IMR-90 (cell line): ENCODE measurements around the gene DENND1C. TPM values are rescaled to one million over a fixed set of nuclear protein-coding genes. Genes with fewer than 3 reads are reported as not detected.

Experiments
- ATAC-seq: fragments of 200-7000 bp; cut with Tn5 transposase; 2 replicates; pipeline ENCODE4 v1.9.1; 2020; ENCODE audit warnings: low read depth, mild to moderate bottlenecking, moderate library complexity
- BruUV-seq: library from RNA; stranded (reverse); fragments of 400-500 nt; replicated peaks from 2 replicates; lab custom pipeline; 2021; lab: Mats Ljungman, UMichigan
- CTCF ChIA-PET: fragments of 300-600 bp; formaldehyde crosslinking; extraction: SDS; loops from one replicate; lab custom pipeline; 2021; ENCODE audit warnings: antibody characterized with exemption; lab: Yijun Ruan, JAX
- POLR2A ChIA-PET: fragments of 300-600 bp; sonication (Branson Sonifier 250); formaldehyde crosslinking; loops from one replicate; lab custom pipeline; 2022; ENCODE audit warnings: antibody characterized with exemption; ENCODE audit not compliant: unreplicated experiment; lab: Charles Lee
- DNase-seq: peaks from one replicate; pipeline ENCODE4 v3.0.0; 2013
- H2AFZ ChIP-seq: replicated peaks from 2 replicates; pipeline ENCODE3; 2013; ENCODE audit warnings: low read length, mild to moderate bottlenecking; ENCODE audit not compliant: poor library complexity
- H2AK5ac ChIP-seq: 2 replicates; pipeline ENCODE4 v1.6.1; 2013; ENCODE audit warnings: low read depth, low read length, inconsistent platforms
- H2AK9ac ChIP-seq: replicated peaks from 2 replicates; pipeline ENCODE3; 2013; ENCODE audit warnings: mild to moderate bottlenecking, low read depth, low read length, moderate library complexity; ENCODE audit not compliant: poor library complexity
- H2BK120ac ChIP-seq: 2 replicates; pipeline ENCODE4 v1.6.1; 2013; ENCODE audit warnings: low read depth, low read length, inconsistent platforms
- H2BK15ac ChIP-seq: 3 replicates; pipeline ENCODE4 v1.6.1; 2013; ENCODE audit warnings: low read depth, low read length, inconsistent platforms
- H2BK20ac ChIP-seq: 2 replicates; pipeline ENCODE4 v1.6.1; 2013; ENCODE audit warnings: low read depth, mild to moderate bottlenecking, inconsistent platforms, low read length, moderate library complexity
- H2BK5ac ChIP-seq: 2 replicates; pipeline ENCODE4 v1.6.1; 2013; ENCODE audit warnings: mild to moderate bottlenecking, low read depth, low read length, inconsistent platforms; ENCODE audit not compliant: poor library complexity, severe bottlenecking
- H3K14ac ChIP-seq: replicated peaks from 2 replicates; pipeline ENCODE4 v1.6.1; 2013; ENCODE audit warnings: low read depth, low read length, inconsistent platforms
- H3K18ac ChIP-seq: 2 replicates; pipeline ENCODE4 v1.6.1; 2013; ENCODE audit warnings: low read depth, low read length, control low read depth
- H3K23ac ChIP-seq: 2 replicates; pipeline ENCODE4 v1.6.1; 2013; ENCODE audit warnings: low read depth, low read length, inconsistent platforms
- H3K27ac ChIP-seq: 2 replicates; pipeline ENCODE4 v1.5.1; 2013; ENCODE audit warnings: mild to moderate bottlenecking, control low read depth, low read length; ENCODE audit not compliant: insufficient read depth
- H3K27me3 ChIP-seq: 2 replicates; pipeline ENCODE4 v1.6.1; 2013; ENCODE audit warnings: low read length; ENCODE audit not compliant: control insufficient read depth, insufficient read depth
- H3K36me3 ChIP-seq: 2 replicates; pipeline ENCODE4 v1.6.1; 2013; ENCODE audit warnings: low read length, mixed read lengths; ENCODE audit not compliant: control insufficient read depth, insufficient read depth
- H3K4ac ChIP-seq: 2 replicates; pipeline ENCODE4 v1.6.1; 2013; ENCODE audit warnings: low read depth, low read length, inconsistent platforms
- H3K4me1 ChIP-seq: 2 replicates; pipeline ENCODE4 v1.6.1; 2013; ENCODE audit warnings: low read length, mixed read lengths; ENCODE audit not compliant: control insufficient read depth, insufficient read depth
- H3K4me2 ChIP-seq: 2 replicates; pipeline ENCODE4 v1.6.1; 2013; ENCODE audit warnings: low read depth, mild to moderate bottlenecking, control low read depth, low read length, moderate library complexity
- H3K4me3 ChIP-seq: 2 replicates; pipeline ENCODE4 v1.5.1; 2013; ENCODE audit warnings: low read depth, mild to moderate bottlenecking, control low read depth, low read length, moderate library complexity; ENCODE audit not compliant: insufficient read depth
- H3K56ac ChIP-seq: 2 replicates; pipeline ENCODE4 v1.6.1; 2013; ENCODE audit warnings: low read length, inconsistent platforms; ENCODE audit not compliant: insufficient read depth; ENCODE audit errors: extremely low read depth
- H3K79me1 ChIP-seq, 2 experiments: 2 replicates each; pipeline ENCODE4 v1.6.1; 2013; ENCODE audit warnings: low read length in 2 of 2, inconsistent platforms in 1 of 2, low read depth in 1 of 2
- H3K9ac ChIP-seq: 2 replicates; pipeline ENCODE4 v1.6.1; 2013; ENCODE audit warnings: low read depth, low read length, control low read depth
- H3K9me1 ChIP-seq: 2 replicates; pipeline ENCODE4 v1.6.1; 2013; ENCODE audit warnings: low read length, inconsistent platforms; ENCODE audit not compliant: insufficient read depth
- H3K9me3 ChIP-seq: 2 replicates; pipeline ENCODE4 v1.6.1; 2013; ENCODE audit warnings: low read length; ENCODE audit not compliant: control insufficient read depth, insufficient read depth
- H4K20me1 ChIP-seq: 2 replicates; pipeline ENCODE4 v1.6.1; 2013; ENCODE audit warnings: low read length, inconsistent platforms; ENCODE audit not compliant: insufficient read depth
- H4K5ac ChIP-seq: 2 replicates; pipeline ENCODE4 v1.6.1; 2013; ENCODE audit warnings: mild to moderate bottlenecking, low read depth, low read length, control low read depth
- H4K8ac ChIP-seq, 2 experiments: 2 replicates each; pipeline ENCODE4 v1.6.1; 2013; ENCODE audit warnings: low read depth in 2 of 2, low read length in 2 of 2, control low read depth in 1 of 2, inconsistent platforms in 1 of 2
- H4K91ac ChIP-seq: 2 replicates; pipeline ENCODE4 v1.6.1; 2013; ENCODE audit warnings: low read depth, low read length, inconsistent platforms; ENCODE audit not compliant: insufficient read depth
- BHLHE40 ChIP-seq: fragments of 150-350 bp; IDR thresholded peaks from 2 replicates; pipeline ENCODE4 v1.6.1; 2016; ENCODE audit warnings: mild to moderate bottlenecking, low read depth, low read length
- CEBPB ChIP-seq: IDR thresholded peaks from 2 replicates; pipeline ENCODE4 v1.6.1; 2012; ENCODE audit warnings: low read depth, low read length, improper control_type of control experiment
- CHD1 ChIP-seq: IDR thresholded peaks from 2 replicates; pipeline ENCODE4 v1.6.1; 2012; ENCODE audit warnings: low read depth, low read length, improper control_type of control experiment
- CTCF ChIP-seq: conservative IDR thresholded peaks from 2 replicates; pipeline ENCODE4 v1.5.1; 2012; ENCODE audit warnings: mild to moderate bottlenecking, low read depth, low read length, improper control_type of control experiment
- FOS ChIP-seq: fragments of 150-350 bp; IDR thresholded peaks from 2 replicates; pipeline ENCODE4 v1.6.1; 2016; ENCODE audit warnings: low read depth, low read length
- MAFK ChIP-seq: IDR thresholded peaks from 2 replicates; pipeline ENCODE4 v1.6.1; 2012; ENCODE audit warnings: low read depth, low read length, improper control_type of control experiment
- MAZ ChIP-seq: IDR thresholded peaks from 2 replicates; pipeline ENCODE4 v1.6.1; 2012; ENCODE audit warnings: low read depth, mild to moderate bottlenecking, low read length, improper control_type of control experiment, moderate library complexity, borderline replicate concordance
- MXI1 ChIP-seq: IDR thresholded peaks from 2 replicates; pipeline ENCODE4 v1.6.1; 2012; ENCODE audit warnings: low read depth, mild to moderate bottlenecking, low read length, moderate library complexity, borderline replicate concordance
- NFE2L2 ChIP-seq: fragments of 150-350 bp; IDR thresholded peaks from 2 replicates; pipeline ENCODE4 v1.6.1; 2016; ENCODE audit warnings: low read depth, mild to moderate bottlenecking, low read length
- POLR2A ChIP-seq: IDR thresholded peaks from 2 replicates; pipeline ENCODE4 v1.6.1; 2012; ENCODE audit warnings: mild to moderate bottlenecking, low read depth, low read length
- RAD21 ChIP-seq: IDR thresholded peaks from 2 replicates; pipeline ENCODE4 v1.6.1; 2012; ENCODE audit warnings: low read length, improper control_type of control experiment
- RCOR1 ChIP-seq: IDR thresholded peaks from 2 replicates; pipeline ENCODE4 v1.6.1; 2012; ENCODE audit warnings: mild to moderate bottlenecking, low read length, improper control_type of control experiment; ENCODE audit not compliant: insufficient replicate concordance
- RFX5 ChIP-seq: IDR thresholded peaks from 2 replicates; pipeline ENCODE4 v1.8.0; 2012; ENCODE audit warnings: low read depth, mild to moderate bottlenecking, low read length, moderate library complexity
- SMC3 ChIP-seq: fragments of 150-350 bp; IDR thresholded peaks from 2 replicates; pipeline ENCODE4 v1.6.1; 2016; ENCODE audit warnings: low read depth, mild to moderate bottlenecking, antibody characterized with exemption, low read length, moderate library complexity
- WGBS, 2 experiments: methylation state at CpG; one replicate each; pipeline versions ENCODE4 v1.1.5 to v1.1.7; 2013; ENCODE audit warnings: missing lambda C conversion rate in 2 of 2; ENCODE audit not compliant: insufficient read length in 1 of 2; ENCODE audit errors: extremely low coverage in 2 of 2; 5-methylcytosine and 5-hydroxymethylcytosine counted together
- dilution Hi-C: fragments of 300-500 bp; cut with HindIII; formaldehyde crosslinking; loops from one replicate; pipeline ENCODE4 v1.14.3; 2018; ENCODE audit warnings: low sequenced_read_pairs; ENCODE audit not compliant: unreplicated experiment
- in situ Hi-C: fragments of 300-500 bp; cut with MboI; formaldehyde crosslinking; loops from 3 replicates; pipeline ENCODE4 v1.14.3; 2019; ENCODE audit warnings: low sequenced_read_pairs, inconsistent platforms, mixed read lengths
- intact Hi-C: fragments of 100-400 bp; cut with micrococcal nuclease; formaldehyde crosslinking; loops from 2 replicates; pipeline ENCODE4 v1.10.0; 2022
- polyA plus RNA-seq, 3 experiments: library from polyadenylated mRNA; depleted of rRNA; stranded (reverse); fragments of >200 nt; gene quantifications; 2 replicates each; pipeline ENCODE4 v1.2.3, GENCODE V29; 2012; ENCODE audit warnings: low replicate concordance in 1 of 3
- total RNA-seq: library from RNA; depleted of rRNA; stranded (reverse); fragments of >200 nt; gene quantifications from 2 replicates; pipeline ENCODE4 v1.2.3, GENCODE V29; 2012
- TF ChIP-seq, protein P1 (sequence below): fragments of 150-350 bp; IDR thresholded peaks from 2 replicates; pipeline ENCODE4 v1.6.1; 2016; ENCODE audit warnings: low read depth, mild to moderate bottlenecking, low read length, moderate library complexity, borderline replicate concordance

The DENND1C gene
- total and polyA plus RNA-seq, 2 of the 4 experiments (the other 2 are of a cell fraction) = not detected

DNA sequence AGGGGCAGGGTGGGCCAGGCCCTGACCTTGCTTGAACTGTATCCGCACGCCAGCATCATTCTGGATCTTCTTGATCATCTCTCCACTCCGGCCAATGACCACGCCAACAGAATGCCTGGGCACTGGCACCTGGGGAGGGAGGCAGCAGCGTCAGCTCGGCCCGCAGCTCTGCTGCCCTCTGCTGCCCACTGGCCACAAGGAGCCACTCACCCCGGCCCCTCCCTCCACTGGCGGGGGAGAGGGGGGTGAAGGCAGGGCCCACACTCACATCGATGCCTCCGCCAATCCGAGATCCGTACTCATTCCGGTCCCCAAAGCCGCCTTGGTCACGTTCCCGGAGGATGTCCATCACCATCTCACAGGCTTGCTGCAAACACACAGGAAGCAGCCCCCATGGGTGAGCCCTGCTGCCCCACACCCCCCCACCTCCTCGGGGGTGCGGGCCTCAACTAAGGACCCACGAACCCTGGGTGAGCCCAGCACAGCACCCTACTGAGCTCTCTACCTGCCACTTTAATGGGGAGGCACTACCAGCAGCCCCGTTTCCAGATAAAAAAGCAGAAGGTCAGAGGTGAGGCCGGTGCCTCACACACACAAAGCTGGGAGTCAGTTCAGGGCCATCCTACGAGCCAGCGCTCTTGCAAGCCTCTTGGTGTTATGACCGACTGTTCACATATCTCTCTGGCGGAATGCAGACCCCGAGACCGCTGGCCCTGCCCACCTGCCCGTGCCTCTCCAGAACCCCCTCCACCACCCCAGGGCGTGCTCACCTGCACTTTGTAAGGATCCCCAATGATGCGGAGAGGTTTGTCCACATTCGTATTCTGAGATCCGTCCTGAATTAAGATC, 63.6 kb downstream of the DENND1C start:
- H4K8ac ChIP-seq = no peak overlapping the region
- H3K4me1 ChIP-seq = no peaks in the 10 kb centered on the region
- H3K79me1 ChIP-seq = peaks cover 0 to 41% of the 10 kb centered on the region in 2 experiments; a peak in 2 of 4 replicates
- no peak overlapping the region for H2BK15ac ChIP-seq
- no peak overlapping the region for H2BK120ac ChIP-seq
- no peak overlapping the region for H2BK20ac ChIP-seq
- peaks cover 57% of the 10 kb centered on the region for H4K20me1 ChIP-seq
- ChIA-PET POLR2A (no interaction called here), CTCF (no interaction called here)
- no peak overlapping the region for H3K4ac ChIP-seq
- no peak overlapping the region for H4K5ac ChIP-seq
- no peaks in the 10 kb centered on the region for H3K9me1 ChIP-seq
- DNase-seq = peak; percentile 5
- H2AK5ac ChIP-seq = no peak overlapping the region; the same call in 1 of the 2 replicates
- WGBS, 2 experiments = 80% methylated on average over 6 of the region's 33 CpGs; no CpG with 5 or more reads in 1 of the 2 experiments
- H3K14ac ChIP-seq = no peak overlapping the region
- no TSS peak for BruUV-seq
- in situ Hi-C loops (no loop called here), intact Hi-C loops (loop anchor here (10.0 kb wide), 1 partner anchor 373 kb away; no protein-coding TSS in a partner anchor), dilution Hi-C loops (no loop called here)
- no peak overlapping the region for H2AFZ ChIP-seq
- H3K4me2 ChIP-seq = no peak overlapping the region
- H3K27ac ChIP-seq = no peak overlapping the region
- no peak overlapping the region for H3K4me3 ChIP-seq
- H3K18ac ChIP-seq = no peak overlapping the region
- peaks cover 77% of the 10 kb centered on the region for H3K36me3 ChIP-seq
- no peaks in the 10 kb centered on the region for H3K27me3 ChIP-seq
- no peak overlapping the region for H2BK5ac ChIP-seq
- no peak overlapping the region for H3K56ac ChIP-seq
- peak overlapping the region; percentile 55 for H2AK9ac ChIP-seq
- H3K23ac ChIP-seq = no peak overlapping the region
- H4K91ac ChIP-seq = no peak overlapping the region
- peak; percentile 77 for ATAC-seq
- H3K9ac ChIP-seq = no peak overlapping the region
- no peaks in the 10 kb centered on the region for H3K9me3 ChIP-seq
- TF ChIP-seq RCOR1 = no peak
- peak; percentile 32; the same call in 1 of the 2 replicates for TF ChIP-seq SMC3
- no peak for TF ChIP-seq BHLHE40
- no peak for TF ChIP-seq POLR2A
- no peak for TF ChIP-seq FOS
- TF ChIP-seq MXI1 = no peak
- TF ChIP-seq RFX5 = no peak
- TF ChIP-seq RAD21 = peak; percentile 37
- TF ChIP-seq MAFK = no peak
- TF ChIP-seq CHD1 = no peak
- TF ChIP-seq CEBPB = no peak
- peak; percentile 36 for TF ChIP-seq CTCF
- TF ChIP-seq NFE2L2 = no peak
- TF ChIP-seq MAZ = peak; percentile 58; the same call in 1 of the 2 replicates
- TF ChIP-seq, protein P1, sequence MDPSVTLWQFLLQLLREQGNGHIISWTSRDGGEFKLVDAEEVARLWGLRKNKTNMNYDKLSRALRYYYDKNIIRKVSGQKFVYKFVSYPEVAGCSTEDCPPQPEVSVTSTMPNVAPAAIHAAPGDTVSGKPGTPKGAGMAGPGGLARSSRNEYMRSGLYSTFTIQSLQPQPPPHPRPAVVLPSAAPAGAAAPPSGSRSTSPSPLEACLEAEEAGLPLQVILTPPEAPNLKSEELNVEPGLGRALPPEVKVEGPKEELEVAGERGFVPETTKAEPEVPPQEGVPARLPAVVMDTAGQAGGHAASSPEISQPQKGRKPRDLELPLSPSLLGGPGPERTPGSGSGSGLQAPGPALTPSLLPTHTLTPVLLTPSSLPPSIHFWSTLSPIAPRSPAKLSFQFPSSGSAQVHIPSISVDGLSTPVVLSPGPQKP = no peak
